MG63 (cell line): ENCODE measurements around the gene ZEB2. TPM values are rescaled to one million over a fixed set of nuclear protein-coding genes. Genes with fewer than 3 reads are reported as not detected.
A peak's percentile ranks its signal among the peaks of the same experiment; 100 is the strongest.

Source experiments
- DNase-seq: peaks from one replicate; pipeline ENCODE4 v3.0.0-alpha.2; 2020
- H3K27me3 ChIP-seq: fragments of 250-450 bp; sonication (Bioruptor Pico); 2 replicates; pipeline ENCODE4 v1.5.1; 2020; ENCODE audit warnings: mild to moderate bottlenecking, moderate library complexity
- H3K36me3 ChIP-seq: fragments of 250-450 bp; sonication (Bioruptor Pico); 2 replicates; pipeline ENCODE4 v1.5.1; 2020; ENCODE audit warnings: mild to moderate bottlenecking, moderate library complexity
- H3K4me3 ChIP-seq: fragments of 250-450 bp; sonication (Bioruptor Pico); 2 replicates; pipeline ENCODE4 v1.5.1; 2020; ENCODE audit warnings: mild to moderate bottlenecking, moderate library complexity
- H3K9me3 ChIP-seq: fragments of 250-450 bp; sonication (Bioruptor Pico); 2 replicates; pipeline ENCODE4 v1.5.1; 2020; ENCODE audit warnings: mild to moderate bottlenecking, moderate library complexity
- total RNA-seq: library from RNA; depleted of rRNA; stranded (reverse); fragments of >200 nt; shearing (Covaris generic); gene quantifications from 2 replicates; pipeline ENCODE4 v1.2.3, GENCODE V29; 2014; ENCODE audit warnings: low replicate concordance

The ZEB2 gene
- total RNA-seq, 1 experiment from 2014 or later = 13.3 TPM

DNA sequence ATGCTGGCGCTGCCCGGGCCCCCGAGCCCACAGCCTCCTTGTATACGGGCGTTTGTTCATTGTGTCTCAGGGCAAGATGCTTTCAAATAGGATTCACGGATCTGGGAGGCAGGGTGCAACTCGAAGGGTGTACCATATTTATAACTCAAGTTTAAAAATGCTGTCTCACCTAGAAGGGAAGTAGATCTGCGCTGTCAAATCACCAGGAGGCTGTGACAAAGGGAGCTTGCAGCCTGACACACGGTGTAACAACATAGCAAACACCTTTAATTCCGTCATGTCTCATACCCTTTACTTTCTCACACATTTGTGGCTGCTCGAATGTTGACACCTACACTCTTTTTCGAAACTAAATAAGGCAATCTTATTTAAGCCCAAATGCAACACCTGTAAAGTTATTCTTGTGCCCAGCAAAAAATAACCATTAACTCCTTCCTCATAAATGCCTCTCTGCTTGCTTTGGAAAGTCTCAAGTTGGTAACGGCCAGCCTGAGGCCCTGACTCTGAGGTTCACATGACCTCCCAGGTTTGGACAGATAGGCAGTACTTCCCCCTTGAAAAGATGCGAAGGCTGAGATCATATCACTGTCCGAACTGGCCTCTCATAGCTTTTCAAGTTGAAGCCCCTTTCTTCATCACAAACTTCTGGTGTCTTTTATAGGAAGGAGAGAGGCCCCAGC lies 11.6 kb downstream of the ZEB2 start:
- Histone ChIP-seq H3K36me3 (peaks cover 11% of the 10 kb centered on the region), H3K4me3 (peak overlapping the region; percentile 11), H3K9me3 (no peaks in the 10 kb centered on the region), H3K27me3 (no peaks in the 10 kb centered on the region)
- no peak for DNase-seq

DNA sequence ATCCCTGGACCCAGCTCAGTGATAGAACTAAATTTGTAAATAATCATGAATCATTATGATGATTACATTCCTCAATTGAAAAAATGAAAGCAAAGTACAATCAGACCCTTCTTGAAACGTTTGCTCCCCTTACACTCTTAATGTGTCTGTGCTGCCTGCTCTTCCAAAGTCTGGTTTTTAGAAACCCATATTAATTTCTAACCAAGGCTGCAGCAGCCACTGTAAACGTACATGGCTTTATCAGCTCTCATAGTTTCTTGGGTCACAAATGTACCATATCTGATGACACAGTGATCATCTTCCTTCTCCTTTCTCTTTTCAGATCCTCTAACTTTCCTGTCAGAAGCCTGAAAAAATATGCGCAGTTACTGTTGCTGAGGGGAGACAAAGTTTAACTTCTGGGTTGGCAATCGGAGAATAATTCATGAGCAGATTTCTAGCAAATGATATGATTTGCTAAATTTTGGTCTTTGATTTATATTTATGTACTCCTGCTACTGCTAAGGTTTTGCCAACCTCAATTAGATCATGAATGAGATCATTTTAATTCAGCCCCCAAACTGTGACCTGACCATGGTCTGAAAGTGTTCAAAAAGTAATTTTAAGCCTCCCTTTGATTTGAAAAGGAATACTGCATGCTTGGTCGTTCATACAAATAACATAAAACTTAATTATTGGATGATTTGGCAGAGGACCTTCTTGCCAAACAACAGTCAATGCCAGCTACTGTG lies 12.3 kb downstream of the ZEB2 start:
- no peak for DNase-seq
- peaks cover 17% of the 10 kb centered on the region for H3K36me3 ChIP-seq
- no peaks in the 10 kb centered on the region for H3K27me3 ChIP-seq
- H3K9me3 ChIP-seq = no peaks in the 10 kb centered on the region
- H3K4me3 ChIP-seq = peak overlapping the region; percentile 11

DNA sequence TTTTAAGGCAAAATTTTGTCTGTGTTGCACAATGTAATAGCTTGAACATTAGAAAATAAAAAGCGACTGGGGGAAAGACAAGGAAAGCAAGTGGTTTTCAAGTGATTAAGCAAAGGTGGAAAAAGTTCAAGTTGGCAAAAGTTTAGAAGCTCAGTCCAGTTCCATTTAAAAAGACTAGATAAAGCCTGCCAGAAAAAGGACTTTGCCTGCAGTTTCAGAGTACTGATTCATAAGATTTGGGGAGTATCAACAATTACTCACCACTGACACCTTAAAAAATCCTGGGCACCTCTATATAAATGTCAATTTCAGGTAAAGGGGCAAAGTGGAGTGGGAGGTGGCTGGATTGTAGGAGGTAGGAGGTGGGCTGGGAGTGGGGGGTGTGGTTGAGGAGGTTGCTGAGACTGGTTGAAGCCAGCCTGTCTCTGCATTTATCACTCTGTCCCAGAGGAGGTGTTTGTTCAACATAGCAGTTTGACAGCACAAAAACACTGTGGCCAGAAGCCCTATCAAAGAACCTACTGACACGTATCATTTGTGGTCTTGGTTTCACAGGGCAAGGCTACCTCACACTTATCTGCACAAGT lies 14.6 kb downstream of the ZEB2 start:
- DNase-seq = peak; percentile 48
- H3K27me3 ChIP-seq = no peaks in the 10 kb centered on the region
- no peak overlapping the region for H3K4me3 ChIP-seq
- no peaks in the 10 kb centered on the region for H3K9me3 ChIP-seq
- H3K36me3 ChIP-seq = peaks cover 24% of the 10 kb centered on the region

DNA sequence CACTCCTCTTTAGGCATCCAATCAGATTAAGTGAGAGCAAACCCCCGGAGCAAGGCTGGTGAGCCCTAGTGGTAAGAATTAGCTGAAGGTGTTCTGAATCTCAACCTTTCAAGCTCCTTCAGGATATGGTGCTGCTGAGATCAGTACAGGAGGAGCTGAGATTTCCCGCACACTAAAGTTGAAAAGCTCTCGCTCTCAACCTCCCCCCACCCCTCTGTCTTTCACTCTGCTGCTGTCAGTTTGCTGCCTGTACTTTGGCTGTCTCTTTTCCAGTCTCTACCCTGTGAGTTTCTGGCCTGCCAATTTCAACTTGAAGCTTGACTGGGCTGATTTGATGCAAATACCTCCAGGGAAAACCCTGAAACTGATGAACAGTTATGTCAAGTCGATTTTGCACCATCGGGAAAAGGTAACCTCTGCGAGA lies 15.7 kb downstream of the ZEB2 start:
- DNase-seq = no peak

DNA sequence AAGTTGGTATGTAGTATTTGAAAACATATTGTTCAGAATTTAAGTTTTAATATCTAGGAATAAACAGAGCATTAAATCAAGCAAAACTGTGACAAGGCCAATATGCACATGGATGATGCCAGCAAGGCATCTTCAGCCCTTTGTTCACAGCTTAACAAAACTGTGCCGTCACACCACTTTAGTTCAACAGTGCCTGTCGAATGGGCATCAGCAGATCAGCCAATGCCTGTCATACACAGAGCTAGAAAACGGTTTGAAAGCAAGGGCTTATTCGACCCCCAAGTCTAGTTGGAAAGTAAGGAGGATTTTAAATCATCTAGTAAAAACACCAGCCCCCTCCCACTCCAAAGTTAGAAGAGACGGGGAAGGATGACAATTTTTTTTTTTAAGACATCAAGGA lies 16.7 kb downstream of the ZEB2 start:
- no peak for DNase-seq
- H3K9me3 ChIP-seq = no peaks in the 10 kb centered on the region
- H3K27me3 ChIP-seq = no peaks in the 10 kb centered on the region
- no peak overlapping the region for H3K4me3 ChIP-seq
- H3K36me3 ChIP-seq = peaks cover 32% of the 10 kb centered on the region

More for the DNA sequence above, 15.7 kb downstream of the ZEB2 start:
- Histone ChIP-seq H3K4me3 (no peak overlapping the region), H3K36me3 (peaks cover 30% of the 10 kb centered on the region), H3K27me3 (no peaks in the 10 kb centered on the region), H3K9me3 (no peaks in the 10 kb centered on the region)

DNA sequence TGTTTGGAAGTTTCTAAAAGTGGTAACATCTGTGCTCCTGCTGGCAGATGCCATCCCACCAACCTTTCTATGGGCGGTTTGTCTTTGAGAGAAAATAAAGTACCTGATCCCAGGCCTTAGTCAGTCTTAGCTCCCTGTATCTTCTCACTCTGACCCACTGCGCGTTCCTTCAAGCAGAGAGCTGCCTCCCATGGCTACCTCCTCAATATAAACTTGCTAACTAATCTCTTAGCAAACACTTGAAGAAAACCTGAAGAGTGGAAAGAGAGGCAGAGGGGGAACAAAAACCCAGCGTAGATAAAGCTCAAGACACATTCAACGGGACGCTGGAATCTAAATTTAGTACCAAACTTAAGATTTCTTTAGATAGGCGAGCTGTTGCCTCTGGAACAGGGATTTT lies 17.6 kb downstream of the ZEB2 start:
- Histone ChIP-seq H3K36me3 (peaks cover 35% of the 10 kb centered on the region), H3K27me3 (no peaks in the 10 kb centered on the region), H3K4me3 (no peak overlapping the region), H3K9me3 (no peaks in the 10 kb centered on the region)
- no peak for DNase-seq

DNA sequence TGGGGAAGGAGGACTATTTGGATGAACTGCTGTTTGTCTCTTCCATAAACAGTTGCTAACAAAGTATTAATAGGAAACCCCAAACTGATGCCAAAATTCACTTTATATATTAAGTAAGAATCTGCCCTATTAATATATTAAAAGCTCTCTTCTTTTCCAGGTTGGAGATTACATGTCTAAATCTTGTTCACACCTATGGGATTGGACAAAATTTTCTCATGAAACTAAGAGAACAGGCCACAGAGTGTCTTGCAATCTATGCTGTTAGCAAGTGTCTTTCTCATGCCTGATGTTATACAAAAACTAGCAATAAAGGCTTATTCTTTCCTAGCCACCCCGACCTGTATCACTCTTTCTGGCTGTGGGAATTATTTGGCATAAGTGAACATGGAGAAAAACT lies 18.3 kb downstream of the ZEB2 start:
- Histone ChIP-seq H3K27me3 (no peaks in the 10 kb centered on the region), H3K4me3 (no peak overlapping the region), H3K36me3 (peaks cover 42% of the 10 kb centered on the region), H3K9me3 (no peaks in the 10 kb centered on the region)
- no peak for DNase-seq

DNA sequence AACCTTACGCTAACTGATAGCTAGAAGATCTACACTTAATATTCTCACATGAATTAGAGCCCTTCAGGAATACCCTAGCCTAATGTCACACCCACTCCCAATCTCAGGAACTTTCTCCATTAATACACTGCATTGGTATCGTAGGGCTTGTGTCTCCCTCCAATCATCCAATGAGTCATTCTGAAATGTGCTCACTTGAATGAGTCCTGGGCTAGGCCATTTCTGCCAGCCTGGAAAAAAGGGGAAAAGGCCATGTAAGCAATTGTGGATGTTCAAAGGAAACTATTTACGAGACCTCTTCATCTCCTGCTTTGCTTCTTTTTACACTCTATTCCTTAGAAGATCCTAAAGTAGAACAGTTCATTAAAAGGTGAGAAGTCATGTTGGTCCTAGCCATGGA lies 18.8 kb downstream of the ZEB2 start:
- Histone ChIP-seq H3K27me3 (no peaks in the 10 kb centered on the region), H3K9me3 (no peaks in the 10 kb centered on the region), H3K36me3 (peaks cover 46% of the 10 kb centered on the region), H3K4me3 (no peak overlapping the region)
- DNase-seq = no peak

DNA sequence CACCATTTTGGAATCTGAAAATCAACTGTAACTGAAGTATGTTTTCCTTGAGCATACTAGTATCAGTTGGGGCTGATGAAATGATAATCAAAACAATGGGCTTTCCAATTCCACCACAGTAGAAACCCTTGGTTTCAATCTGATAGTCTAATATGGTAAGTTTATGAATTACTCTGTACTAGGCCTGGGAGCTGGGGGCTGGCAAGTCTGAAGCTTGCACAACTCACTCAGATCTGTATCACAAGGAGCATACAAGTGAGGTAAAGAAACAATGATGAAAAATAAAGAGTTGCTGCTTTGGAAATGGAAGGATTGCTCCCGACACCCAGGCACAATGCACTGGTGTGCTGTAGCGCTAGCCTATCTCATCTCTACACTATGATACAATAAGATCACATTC lies 19.4 kb downstream of the ZEB2 start:
- no peak overlapping the region for H3K4me3 ChIP-seq
- H3K9me3 ChIP-seq = no peaks in the 10 kb centered on the region
- no peaks in the 10 kb centered on the region for H3K27me3 ChIP-seq
- peaks cover 46% of the 10 kb centered on the region for H3K36me3 ChIP-seq
- DNase-seq = no peak

DNA sequence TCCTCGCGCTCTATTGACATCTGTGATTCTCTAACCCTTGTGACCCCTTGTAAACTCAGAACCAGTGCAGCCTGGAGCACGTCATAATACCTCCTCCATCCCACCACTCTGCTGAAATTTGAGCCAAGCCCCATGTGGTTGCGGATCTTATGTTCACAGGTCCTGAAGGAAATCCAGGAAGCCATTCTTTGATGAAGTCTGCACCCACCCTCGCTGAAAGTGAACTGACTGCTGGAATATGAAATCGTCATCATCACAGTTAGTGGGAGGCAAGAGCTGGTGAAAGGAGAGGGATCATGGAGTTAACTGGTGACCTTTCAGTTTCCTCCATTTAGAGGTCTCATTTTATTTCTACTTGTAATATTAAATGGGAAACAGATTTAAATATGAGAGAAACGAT lies 21.6 kb downstream of the ZEB2 start:
- Histone ChIP-seq H3K4me3 (no peak overlapping the region), H3K9me3 (no peaks in the 10 kb centered on the region), H3K36me3 (peaks cover 43% of the 10 kb centered on the region), H3K27me3 (no peaks in the 10 kb centered on the region)
- DNase-seq = no peak

DNA sequence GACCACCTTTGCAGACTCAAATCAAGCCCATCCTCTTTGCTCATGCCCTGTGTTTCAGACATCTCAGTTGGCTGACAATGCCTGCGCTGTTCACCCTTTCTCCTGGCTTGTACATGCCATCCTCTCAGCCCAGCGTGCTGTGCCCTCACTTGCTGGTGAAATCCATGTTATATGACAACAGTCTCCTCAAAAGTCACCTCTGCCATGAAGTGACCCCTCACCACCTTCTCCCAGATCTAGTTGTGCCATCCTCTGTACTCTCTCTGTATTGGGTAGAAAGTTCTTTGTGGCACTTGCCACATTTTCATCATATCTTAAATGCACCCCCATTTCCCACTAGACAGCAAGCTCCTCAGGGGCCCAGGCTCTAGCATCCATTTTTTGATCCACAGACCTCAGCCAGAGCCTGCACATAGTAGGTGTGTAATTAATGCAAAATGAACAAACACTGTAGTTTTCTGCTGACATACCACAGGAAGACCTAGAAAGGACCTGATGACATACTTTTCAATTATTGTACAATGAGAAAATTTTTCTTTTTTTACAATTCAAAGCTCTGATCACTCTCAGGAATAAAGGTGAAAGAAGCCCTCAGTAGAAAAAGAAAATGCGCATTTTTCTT lies 22.8 kb downstream of the ZEB2 start:
- Histone ChIP-seq H3K4me3 (no peak overlapping the region), H3K36me3 (peaks cover 45% of the 10 kb centered on the region), H3K27me3 (no peaks in the 10 kb centered on the region), H3K9me3 (no peaks in the 10 kb centered on the region)
- DNase-seq = no peak

DNA sequence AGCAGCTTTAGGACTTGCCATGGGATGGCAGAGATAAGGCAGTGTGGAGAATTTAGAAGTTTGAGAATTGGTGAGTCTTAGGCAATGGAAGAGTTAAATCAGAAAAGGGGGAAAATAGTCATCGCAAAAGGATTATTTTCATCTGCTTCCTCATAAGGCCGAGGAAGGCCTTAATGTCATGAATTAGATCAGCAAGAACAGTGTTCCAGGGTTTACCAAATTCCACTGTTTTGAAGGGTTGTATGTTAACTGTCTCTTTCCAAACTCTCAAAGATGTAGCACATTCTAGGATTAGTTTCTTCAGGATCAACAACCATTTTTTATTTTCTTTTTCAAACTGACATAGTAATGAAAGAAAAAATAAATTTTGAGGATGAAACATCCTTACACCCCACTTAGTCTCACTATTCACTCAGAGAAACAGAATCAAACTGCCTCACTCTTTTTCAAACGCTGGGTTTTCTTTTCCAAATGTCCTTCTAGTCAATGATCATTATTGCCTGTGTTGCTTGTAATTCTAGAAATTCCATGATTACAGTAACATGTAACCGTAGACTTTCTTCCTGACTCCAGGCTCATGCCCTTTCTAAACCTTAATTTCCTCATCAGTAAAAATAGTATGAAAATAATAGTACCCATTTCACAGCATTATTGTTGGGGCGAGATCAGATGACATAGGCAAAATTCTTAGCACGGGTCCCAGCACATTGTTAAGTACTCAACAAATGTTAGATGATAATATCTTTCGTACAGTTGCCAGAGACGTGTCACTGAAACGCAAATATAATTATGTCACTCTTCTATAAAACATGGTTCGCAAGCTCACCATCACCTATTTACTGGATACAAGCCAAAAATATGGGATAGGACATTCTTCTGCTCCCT lies 23.6 kb downstream of the ZEB2 start:
- no peak for DNase-seq
- H3K9me3 ChIP-seq = no peaks in the 10 kb centered on the region
- H3K27me3 ChIP-seq = no peaks in the 10 kb centered on the region
- peaks cover 39% of the 10 kb centered on the region for H3K36me3 ChIP-seq
- no peak overlapping the region for H3K4me3 ChIP-seq

DNA sequence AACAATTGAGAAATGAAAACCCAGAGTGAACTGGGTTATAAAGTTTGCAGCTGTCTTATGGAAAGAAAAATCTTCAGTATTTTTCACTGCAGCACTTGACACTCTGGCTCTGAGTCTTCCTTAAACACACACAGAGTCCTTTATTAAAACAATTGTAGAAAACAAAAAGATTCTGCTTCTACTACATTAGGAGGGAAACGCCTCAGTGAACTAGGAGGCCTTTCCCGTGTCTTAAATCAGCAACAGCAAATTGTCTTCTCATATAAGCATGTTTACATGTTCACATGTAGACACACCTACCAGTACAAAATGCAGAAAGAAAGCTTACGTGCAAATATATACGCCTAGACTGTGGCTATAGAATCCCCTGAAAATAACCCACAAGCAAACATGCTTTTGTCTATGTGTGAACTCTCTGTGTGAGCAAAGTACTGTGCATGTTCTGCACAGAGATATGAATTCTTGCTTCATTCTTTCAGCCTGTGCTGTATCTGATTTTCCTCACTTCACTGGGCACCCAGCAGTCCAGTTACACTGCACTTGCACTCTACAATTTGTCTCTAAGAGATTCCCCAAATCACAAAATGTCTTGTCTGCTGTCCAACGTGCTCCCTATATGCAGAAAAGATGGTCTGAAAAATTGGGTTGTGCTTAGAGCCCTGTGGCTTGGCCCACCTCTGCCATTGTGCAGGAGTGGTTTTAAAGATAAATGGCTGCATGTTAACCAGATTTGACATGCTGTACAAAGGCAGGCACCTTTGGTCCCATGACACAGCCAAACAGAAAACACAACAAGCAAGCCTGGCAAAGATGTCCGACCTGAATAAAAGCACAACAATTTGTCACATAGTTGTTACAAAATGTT lies 24.5 kb downstream of the ZEB2 start:
- H3K4me3 ChIP-seq = no peak overlapping the region
- H3K9me3 ChIP-seq = no peaks in the 10 kb centered on the region
- H3K27me3 ChIP-seq = no peaks in the 10 kb centered on the region
- no peak for DNase-seq
- peaks cover 44% of the 10 kb centered on the region for H3K36me3 ChIP-seq

DNA sequence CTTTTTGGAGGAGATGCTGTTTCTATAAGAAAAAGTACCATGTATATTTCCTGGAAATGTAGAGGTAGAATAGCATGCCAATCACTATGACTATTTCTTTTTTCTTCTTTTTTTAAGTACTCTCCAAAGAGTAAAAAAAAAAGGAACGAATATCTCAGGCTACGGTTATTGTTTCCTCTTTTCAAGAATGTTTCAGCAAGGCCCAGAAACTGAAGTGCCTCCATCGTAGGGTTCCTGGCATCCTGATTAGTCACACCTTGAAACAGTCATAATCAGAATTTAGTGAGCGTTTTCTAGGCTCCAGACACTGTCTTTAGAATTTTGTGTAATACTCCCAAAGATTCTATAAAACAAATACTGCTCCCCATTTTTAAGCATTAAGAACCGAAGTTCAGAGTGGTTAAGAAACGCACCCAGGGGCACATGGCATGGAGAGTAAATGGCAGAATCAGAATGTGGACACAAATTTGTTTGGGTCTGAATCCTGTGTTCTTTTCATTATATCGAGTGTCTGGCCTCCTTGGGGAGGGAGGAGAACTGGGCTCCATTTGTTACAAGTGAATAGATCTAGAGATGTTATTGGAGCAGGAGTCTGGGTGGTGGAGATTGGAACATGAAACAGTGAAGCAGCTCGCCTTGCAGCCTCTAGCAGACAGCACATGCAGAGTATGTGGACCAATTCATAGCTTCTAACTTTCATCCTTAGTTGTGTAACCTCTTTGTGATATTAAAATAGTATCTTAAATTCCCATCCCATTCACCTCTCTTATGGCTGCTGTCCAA lies 26.7 kb downstream of the ZEB2 start:
- peaks cover 42% of the 10 kb centered on the region for H3K36me3 ChIP-seq
- no peak overlapping the region for H3K4me3 ChIP-seq
- DNase-seq = no peak
- H3K27me3 ChIP-seq = no peaks in the 10 kb centered on the region
- no peaks in the 10 kb centered on the region for H3K9me3 ChIP-seq

DNA sequence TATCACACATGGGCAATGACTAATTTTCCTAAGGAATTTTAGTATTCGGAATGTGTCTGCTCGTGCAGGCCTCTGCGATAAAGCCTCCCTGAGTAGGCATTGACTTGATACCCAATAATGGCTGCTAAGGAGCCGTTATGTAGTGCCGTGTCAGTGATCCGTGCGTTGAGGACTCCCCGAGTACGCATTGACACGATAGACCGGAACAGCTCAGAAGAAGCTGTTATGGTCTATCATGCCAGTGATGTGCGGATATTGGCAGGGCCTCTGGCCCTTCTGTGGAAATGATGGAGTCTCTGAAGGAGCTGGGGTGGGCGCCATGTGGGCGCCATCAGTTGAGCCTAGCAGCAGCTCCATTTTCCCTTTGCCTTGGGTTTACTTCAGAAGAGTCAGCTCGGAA lies 29.1 kb downstream of the ZEB2 start:
- Histone ChIP-seq H3K4me3 (no peak overlapping the region), H3K9me3 (no peaks in the 10 kb centered on the region), H3K36me3 (peaks cover 28% of the 10 kb centered on the region), H3K27me3 (no peaks in the 10 kb centered on the region)
- DNase-seq = no peak
